K562 (cell line): ENCODE measurements around the gene EPHA1. TPM values are rescaled to one million over a fixed set of nuclear protein-coding genes. Genes with fewer than 3 reads are reported as not detected.

Experiments used
- ATAC-seq: fragments of 200-7000 bp; cut with Tn5 transposase; 3 replicates; pipeline ENCODE4 v1.9.1; 2020; ENCODE audit warnings: moderate library complexity
- BruUV-seq: library from RNA; stranded (reverse); fragments of 400-500 nt; replicated peaks from 2 replicates; lab custom pipeline; 2021; lab: Mats Ljungman, UMichigan
- CTCF ChIA-PET: fragments of 300-600 bp; formaldehyde crosslinking; extraction: SDS; loops from one replicate; lab custom pipeline; 2021; ENCODE audit warnings: low intra/inter-chr PET ratio; lab: Yijun Ruan, JAX
- POLR2A ChIA-PET: fragments of 300-600, 350-650 bp; sonication (Branson Sonifier 250); formaldehyde crosslinking; extraction: SDS; loops from one replicate; lab custom pipeline; 2021; ENCODE audit warnings: antibody characterized with exemption, inconsistent platforms; lab: Yijun Ruan, JAX
- DNase-seq, 4 experiments: peaks; one replicate each; pipeline versions ENCODE4 v3.0.0 to v3.0.0-alpha.2; 2011 to 2018; ENCODE audit warnings: low spot score in 3 of 4, mixed read lengths in 3 of 4; ENCODE audit errors: extremely low read depth in 1 of 4
- FAIRE-seq: peaks from 2 replicates; lab custom pipeline; 2011; peaks lifted over from hg19 to GRCh38; lab: Jason Lieb, UNC
- H2AFZ ChIP-seq: 2 replicates; pipeline ENCODE4 v1.6.0; 2011; ENCODE audit warnings: low read depth, low read length, control low read depth, inconsistent platforms
- H3K27ac ChIP-seq: fragments of 200-600 bp; 3 replicates; pipeline ENCODE4 v1.8.0; 2011; ENCODE audit warnings: low read depth, mild to moderate bottlenecking, control low read depth, inconsistent platforms, low read length, moderate library complexity, mixed read lengths; ENCODE audit errors: extremely low read depth
- H3K27me3 ChIP-seq, 2 experiments: fragments of 300-600 bp in 1 of 2; 2 replicates in 1 of 2; 3 replicates in 1 of 2; pipeline versions ENCODE4 v1.6.0 to v1.8.0; 2011; ENCODE audit warnings: inconsistent platforms in 2 of 2, low read length in 2 of 2, mild to moderate bottlenecking in 1 of 2, mixed read lengths in 1 of 2, moderate library complexity in 1 of 2; ENCODE audit not compliant: control insufficient read depth in 2 of 2, insufficient read depth in 2 of 2
- H3K36me3 ChIP-seq: fragments of 300-600 bp; 3 replicates; pipeline ENCODE4 v1.8.0; 2011; ENCODE audit warnings: mild to moderate bottlenecking, low read length, inconsistent platforms; ENCODE audit not compliant: control insufficient read depth, insufficient read depth
- H3K4me1 ChIP-seq, 2 experiments: fragments of 200-600 bp in 1 of 2; replicated peaks in 1 of 2; 2 replicates in 1 of 2; 3 replicates in 1 of 2; pipeline versions ENCODE4 v1.5.1 to v1.8.0; 2011; ENCODE audit warnings: inconsistent platforms in 2 of 2, low read length in 2 of 2, mild to moderate bottlenecking in 1 of 2, mixed read lengths in 1 of 2, moderate library complexity in 1 of 2; ENCODE audit not compliant: control insufficient read depth in 2 of 2, insufficient read depth in 2 of 2
- H3K4me2 ChIP-seq: 2 replicates; pipeline ENCODE4 v1.6.1; 2011; ENCODE audit warnings: low read length, control low read depth, inconsistent platforms, mixed read lengths; ENCODE audit not compliant: insufficient read depth
- H3K4me3 ChIP-seq: fragments of 200-600 bp; sonication (generic), shearing (Covaris generic); 2 replicates; pipeline ENCODE4 v1.5.1; 2016; ENCODE audit warnings: control low read depth, inconsistent platforms
- H3K79me2 ChIP-seq: fragments of 200-600 bp; 3 replicates; pipeline ENCODE4 v1.8.0; 2011; ENCODE audit warnings: low read length, inconsistent platforms; ENCODE audit not compliant: control insufficient read depth, insufficient read depth
- H3K9ac ChIP-seq, 2 experiments: 2 replicates each; pipeline versions ENCODE4 v1.6.0 to v1.6.1; 2011; ENCODE audit warnings: low read depth in 2 of 2, low read length in 2 of 2, control low read depth in 1 of 2, inconsistent platforms in 1 of 2, mild to moderate bottlenecking in 1 of 2, mixed read lengths in 1 of 2; ENCODE audit not compliant: insufficient read depth in 1 of 2
- H3K9me1 ChIP-seq: one replicate; pipeline ENCODE4 v1.6.0; 2011; ENCODE audit warnings: inconsistent platforms, mild to moderate bottlenecking, low read length, moderate library complexity; ENCODE audit not compliant: control insufficient read depth, insufficient read depth
- H3K9me3 ChIP-seq: replicated peaks from 2 replicates; pipeline ENCODE4 v1.5.1; 2011; ENCODE audit warnings: low read depth, low read length, inconsistent platforms; ENCODE audit not compliant: control insufficient read depth, insufficient read depth
- H4K20me1 ChIP-seq: replicated peaks from 2 replicates; pipeline ENCODE4 v1.6.1; 2011; ENCODE audit warnings: low read length, inconsistent platforms, mixed read lengths; ENCODE audit not compliant: control insufficient read depth, insufficient read depth
- ATF1 ChIP-seq, 2 experiments: fragments of 450-650 bp in 1 of 2; IDR thresholded peaks; 2 replicates each; pipeline ENCODE4 v1.6.1; 2016; ENCODE audit warnings: missing compliant biosample characterization in 1 of 2, missing genetic modification characterization in 1 of 2
- BRF2 ChIP-seq: IDR thresholded peaks from 3 replicates; pipeline ENCODE4 v1.6.1; 2011; ENCODE audit warnings: borderline replicate concordance, mild to moderate bottlenecking; ENCODE audit not compliant: insufficient read length, insufficient read depth
- CHCHD3 ChIP-seq: fragments of 250-450 bp; sonication (Bioruptor Pico); IDR thresholded peaks from 2 replicates; pipeline ENCODE4 v2.1.2; 2022; ENCODE audit warnings: mild to moderate bottlenecking
- LARP7 ChIP-seq: fragments of 450-650 bp; IDR thresholded peaks from 2 replicates; pipeline ENCODE4 v1.6.1; 2016
- MYC ChIP-seq, 2 experiments: fragments of 250-450 bp in 1 of 2; sonication (Bioruptor Pico) in 1 of 2; IDR thresholded peaks; 2 replicates each; pipeline versions ENCODE4 v1.5.1 to v1.6.1; 2012 to 2021; ENCODE audit warnings: low read depth in 2 of 2, borderline replicate concordance in 1 of 2, improper control_type of control experiment in 1 of 2, low read length in 1 of 2, mild to moderate bottlenecking in 1 of 2, moderate library complexity in 1 of 2
- NKRF ChIP-seq: fragments of 450-650 bp; IDR thresholded peaks from 2 replicates; pipeline ENCODE4 v1.6.1; 2016; ENCODE audit warnings: borderline replicate concordance
- NR2F6 ChIP-seq: fragments of 450-650 bp; formaldehyde crosslinking; IDR thresholded peaks from 2 replicates; pipeline ENCODE4 v1.4.0; 2020; ENCODE audit warnings: mild to moderate bottlenecking
- PHB ChIP-seq: fragments of 250-450 bp; sonication (Bioruptor Pico); IDR thresholded peaks from 2 replicates; pipeline ENCODE4 v1.5.0; 2021
- PKNOX1 ChIP-seq: fragments of 450-650 bp; IDR thresholded peaks from 2 replicates; pipeline ENCODE4 v1.6.1; 2016
- PRPF4 ChIP-seq: fragments of 200-400 bp; formaldehyde crosslinking; IDR thresholded peaks from one replicate; pipeline ENCODE4 v1.6.1; 2017; ENCODE audit warnings: low read length, low read depth, mild to moderate bottlenecking; ENCODE audit not compliant: insufficient read depth, poor library complexity, severe bottlenecking
- SIN3A ChIP-seq, 2 experiments: fragments of 150-350 bp in 1 of 2; IDR thresholded peaks; 2 replicates each; pipeline ENCODE4 v1.6.1; 2011 to 2016; ENCODE audit warnings: borderline replicate concordance in 2 of 2, low read depth in 2 of 2, low read length in 2 of 2, mild to moderate bottlenecking in 2 of 2, moderate library complexity in 2 of 2; ENCODE audit not compliant: control insufficient read depth in 1 of 2
- SMARCA4 ChIP-seq: fragments of 450-650 bp; IDR thresholded peaks from 2 replicates; pipeline ENCODE4 v1.6.1; 2016
- SRSF1 ChIP-seq: fragments of 200-400 bp; formaldehyde crosslinking; IDR thresholded peaks from 2 replicates; pipeline ENCODE4 v1.6.1; 2017; ENCODE audit warnings: mild to moderate bottlenecking, low read depth, low read length, moderate library complexity
- TEAD4 ChIP-seq, 2 experiments: sonication (generic) in 1 of 2; formaldehyde crosslinking in 1 of 2; IDR thresholded peaks; 2 replicates each; pipeline versions ENCODE4 v1.6.1 to v1.8.0; 2012 to 2022; ENCODE audit warnings: borderline replicate concordance in 1 of 2, inconsistent platforms in 1 of 2, low read length in 1 of 2, mild to moderate bottlenecking in 1 of 2, missing genetic modification reagents in 1 of 2
- ZC3H11A ChIP-seq: IDR thresholded peaks from 2 replicates; pipeline ENCODE4 v1.6.1; 2012; ENCODE audit warnings: low read depth, low read length, improper control_type of control experiment
- ZSCAN29 ChIP-seq: fragments of 450-650 bp; IDR thresholded peaks from 2 replicates; pipeline ENCODE4 v1.6.1; 2017
- WGBS: fragments of 100-300 bp; shearing (Covaris generic); methylation state at CpG from one replicate; pipeline ENCODE4 v1.1.6; 2016; ENCODE audit warnings: low coverage, mixed read lengths; ENCODE audit not compliant: insufficient coverage; ENCODE audit errors: missing lambda C conversion rate; 5-methylcytosine and 5-hydroxymethylcytosine counted together
- in situ Hi-C: fragments of 300-500 bp; cut with MboI; formaldehyde crosslinking; loops from 4 replicates; pipeline ENCODE4 v1.15.0; 2018; ENCODE audit warnings: inconsistent platforms, mixed read lengths
- intact Hi-C: fragments of 100-400 bp; cut with micrococcal nuclease; formaldehyde crosslinking; loops from 2 replicates; pipeline ENCODE4 v1.14.2; 2022
- polyA plus RNA-seq, 8 experiments: library from polyadenylated mRNA; depleted of rRNA in 4 of 8; stranded (reverse) in 5 of 8; unstranded in 3 of 8; fragments of >200 nt; fragmentation: Nextera tagmentation in 2 of 8; fragmentation: Illumina TruSeq in 1 of 8; extraction: Ambion mirVana in 2 of 8; extraction: Trizol in 1 of 8; gene quantifications; 2 replicates each; pipeline versions ENCODE4 v1.2.1 to v1.2.3, GENCODE V29; 2011 to 2014; ENCODE audit warnings: inconsistent platforms in 1 of 8, missing spikeins in 1 of 8
- total RNA-seq, 7 experiments: library from RNA; depleted of rRNA in 6 of 7; stranded (reverse); fragments of >200 nt in 6 of 7; fragmentation: Illumina TruSeq in 2 of 7; extraction: Trizol in 2 of 7; gene quantifications; 2 replicates each; pipeline versions ENCODE4 v1.2.1 to v1.2.3, GENCODE V29; 2011 to 2021; ENCODE audit warnings: low replicate concordance in 1 of 7

EPHA1 gene
- total and polyA plus RNA-seq, 9 of the 15 experiments (the other 6 are each of a cell fraction or from before 2014, with no cell fraction given) = 0.22 to 0.57 (median 0.32) TPM; not detected in 6

- no peaks in the 10 kb centered on the region for H3K9me3 ChIP-seq
- no peak overlapping the region for H2AFZ ChIP-seq
- ATAC-seq = no peak
- no peak overlapping the region for H3K4me2 ChIP-seq
- peaks cover 16 to 41% of the 10 kb centered on the region in 2 experiments; a peak in 4 of 5 replicates for H3K4me1 ChIP-seq
- H3K36me3 ChIP-seq = peaks cover 76% of the 10 kb centered on the region; the same call in 2 of the 3 replicates
- no peaks in the 10 kb centered on the region for H3K27me3 ChIP-seq
- WGBS = 73% methylated on average over 17 of the region's 19 CpGs
- H4K20me1 ChIP-seq = peaks cover 13% of the 10 kb centered on the region
- H3K9me1 ChIP-seq = peaks cover 18% of the 10 kb centered on the region
- intact Hi-C loops (no loop called here), in situ Hi-C loops (no loop called here)
- peak; percentile 49 for FAIRE-seq
- no peak overlapping the region for H3K4me3 ChIP-seq
- BruUV-seq = no TSS peak
- H3K9ac ChIP-seq = peak overlapping the region in 1 of 2 experiments; percentile 69; a peak in 2 of 4 replicates
- peak in 1 of 4 experiments; percentile 29 for DNase-seq
- ChIA-PET CTCF (no interaction called here), POLR2A (interaction anchor here (0.6 to 0.8 kb wide), 2 partner anchors 10 to 11 kb away, joined by 3 read pairs; no protein-coding TSS in a partner anchor)
- H3K79me2 ChIP-seq = peaks cover 12% of the 10 kb centered on the region
- H3K27ac ChIP-seq = no peak overlapping the region
- TF ChIP-seq ATF1 (CRISPR knock-in tag; IDR thresholded peaks at IDR 0.05) (no peak), ATF1 (tag; IDR thresholded peaks at IDR 0.05) (no peak), PKNOX1 (no peak), PRPF4 (no peak), CHCHD3 (CRISPR knock-in tag) (no peak), NKRF (0 out of 2 replicates have a peak, but pooled peaks have one; percentile 32), MYC (IDR thresholded peaks at IDR 0.05; ENCODE audit: low read depth, low read length) (no peak), MYC (CRISPR knock-in tag; IDR thresholded peaks at IDR 0.05; ENCODE audit: borderline replicate concordance, low read depth) (no peak), SRSF1 (no peak), SIN3A (IDR thresholded peaks at IDR 0.05; ENCODE audit: borderline replicate concordance in 2 of 2, control insufficient read depth in 1 of 2, low read depth in 2 of 2, low read length in 2 of 2) (no peak), TEAD4 (IDR thresholded peaks at IDR 0.05; ENCODE audit: low read length) (no peak), TEAD4 (CRISPR knock-in tag; IDR thresholded peaks at IDR 0.05; ENCODE audit: borderline replicate concordance) (no peak), SMARCA4 (no peak), LARP7 (peak; percentile 87; the same call in 1 of the 2 replicates), NR2F6 (CRISPR knock-in tag) (no peak), ZSCAN29 (no peak), PHB (CRISPR knock-in tag) (no peak), BRF2 (no peak), ZC3H11A (no peak)
Observed at GRCh38 chr7:143385891-143386781, 22.5 kb downstream of the EPHA1 start.
